Left ventricle myocardium inferior (tissue), 1 donor: Measurements from ENCODE around the gene LRP1B. TPM values are rescaled to one million over a fixed set of nuclear protein-coding genes. Genes with fewer than 3 reads are reported as not detected.

ENCODE experiments used
- DNase-seq: peaks from one replicate; pipeline ENCODE4 v3.0.0-alpha.2; 2020
- H3K27ac ChIP-seq: fragments of 200-600 bp; replicated peaks from 2 replicates; pipeline ENCODE4 v1.8.0; 2021
- H3K27me3 ChIP-seq: fragments of 200-600 bp; 2 replicates; pipeline ENCODE4 v1.8.0; 2021; ENCODE audit warnings: low read depth
- H3K36me3 ChIP-seq: fragments of 200-600 bp; 2 replicates; pipeline ENCODE4 v1.8.0; 2021
- H3K4me1 ChIP-seq: fragments of 200-600 bp; 2 replicates; pipeline ENCODE4 v1.8.0; 2021
- H3K4me3 ChIP-seq: fragments of 200-600 bp; 2 replicates; pipeline ENCODE4 v1.8.0; 2021; ENCODE audit warnings: mild to moderate bottlenecking, moderate library complexity
- H3K9me3 ChIP-seq: fragments of 200-600 bp; replicated peaks from 2 replicates; pipeline ENCODE4 v1.8.0; 2021
- intact Hi-C: fragments of 100-400 bp; cut with micrococcal nuclease; formaldehyde crosslinking; loops from one replicate; pipeline ENCODE4 v1.11.0; 2022
- total RNA-seq: library from RNA; stranded (reverse); fragmentation: NEBNext Ultra II Directional; extraction: Animal tissue kit (Norgen Biotek cat#: 25700); gene quantifications from one replicate; pipeline ENCODE4 v1.2.1, GENCODE V29; 2021
- TF ChIP-seq, protein P1 (sequence below): fragments of 200-600 bp; IDR thresholded peaks from 2 replicates; pipeline ENCODE4 v1.8.0; 2021; ENCODE audit warnings: antibody characterized with exemption, mild to moderate bottlenecking, borderline replicate concordance
- donor health status: DM: no; HTN: yes; CAD: no; lungs with severe emphysema.

Gene LRP1B
- total RNA-seq, 1 donor from 2014 or later = 0.08 TPM

DNA sequence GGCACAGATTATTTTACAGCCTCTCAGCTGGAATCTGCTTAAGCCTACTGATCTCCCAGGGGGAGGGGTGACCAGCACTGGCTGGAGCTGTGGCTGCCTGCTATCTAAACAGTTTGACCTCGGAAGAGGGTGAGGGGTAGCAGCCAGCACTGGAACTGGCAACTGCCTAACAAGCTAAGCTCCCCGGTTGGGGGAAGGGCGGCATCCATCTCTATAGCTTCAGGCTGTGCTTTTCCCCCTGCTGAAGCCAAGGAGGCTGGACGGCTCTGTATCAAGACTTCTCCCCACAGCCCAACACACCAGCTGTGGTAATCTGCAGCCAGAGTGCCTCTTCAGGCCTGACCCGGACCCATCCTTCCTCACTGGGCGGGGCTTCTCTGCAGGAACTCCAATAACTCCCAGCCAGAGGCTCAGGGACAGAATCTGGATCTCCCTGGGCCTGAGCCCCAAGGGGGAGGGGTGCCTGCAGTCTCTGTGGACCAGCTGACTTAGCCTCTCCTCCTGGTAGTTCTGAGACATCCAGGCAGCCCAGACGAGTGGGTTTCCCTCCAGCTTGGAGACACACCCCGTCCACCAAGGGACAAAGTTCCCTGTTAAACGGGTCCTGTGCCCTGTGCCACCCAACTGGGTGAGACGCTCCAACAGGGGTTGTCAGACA lies 560.2 kb downstream of the LRP1B start:
- DNase-seq = no peak
- intact Hi-C loops = no loop called here
- H3K4me3 ChIP-seq = no peak overlapping the region
- peaks cover 31% of the 10 kb centered on the region for H3K9me3 ChIP-seq
- H3K36me3 ChIP-seq = no peaks in the 10 kb centered on the region
- H3K27me3 ChIP-seq = no peaks in the 10 kb centered on the region
- H3K4me1 ChIP-seq = no peaks in the 10 kb centered on the region
- H3K27ac ChIP-seq = no peak overlapping the region
- TF ChIP-seq, protein P1, sequence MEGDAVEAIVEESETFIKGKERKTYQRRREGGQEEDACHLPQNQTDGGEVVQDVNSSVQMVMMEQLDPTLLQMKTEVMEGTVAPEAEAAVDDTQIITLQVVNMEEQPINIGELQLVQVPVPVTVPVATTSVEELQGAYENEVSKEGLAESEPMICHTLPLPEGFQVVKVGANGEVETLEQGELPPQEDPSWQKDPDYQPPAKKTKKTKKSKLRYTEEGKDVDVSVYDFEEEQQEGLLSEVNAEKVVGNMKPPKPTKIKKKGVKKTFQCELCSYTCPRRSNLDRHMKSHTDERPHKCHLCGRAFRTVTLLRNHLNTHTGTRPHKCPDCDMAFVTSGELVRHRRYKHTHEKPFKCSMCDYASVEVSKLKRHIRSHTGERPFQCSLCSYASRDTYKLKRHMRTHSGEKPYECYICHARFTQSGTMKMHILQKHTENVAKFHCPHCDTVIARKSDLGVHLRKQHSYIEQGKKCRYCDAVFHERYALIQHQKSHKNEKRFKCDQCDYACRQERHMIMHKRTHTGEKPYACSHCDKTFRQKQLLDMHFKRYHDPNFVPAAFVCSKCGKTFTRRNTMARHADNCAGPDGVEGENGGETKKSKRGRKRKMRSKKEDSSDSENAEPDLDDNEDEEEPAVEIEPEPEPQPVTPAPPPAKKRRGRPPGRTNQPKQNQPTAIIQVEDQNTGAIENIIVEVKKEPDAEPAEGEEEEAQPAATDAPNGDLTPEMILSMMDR = no peak

DNA sequence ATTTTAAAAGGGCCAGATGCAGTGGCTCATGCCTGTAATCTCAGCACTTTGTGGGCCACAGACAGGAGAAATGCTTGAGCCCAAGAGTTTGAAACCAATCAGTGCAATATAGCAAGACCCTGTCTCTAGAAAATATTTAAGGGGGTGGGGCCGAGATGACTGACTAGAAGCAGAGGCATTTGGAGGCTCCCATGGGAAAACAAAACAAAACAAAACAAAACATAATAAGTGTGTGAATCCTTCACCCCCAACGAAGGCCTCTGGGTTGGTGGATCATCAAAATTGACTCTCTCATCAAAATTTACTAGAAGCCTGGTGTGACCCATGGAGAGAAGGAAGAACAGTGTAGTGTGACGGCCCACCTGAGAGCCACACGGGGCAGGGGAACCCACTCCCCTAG lies 560.9 kb downstream of the LRP1B start:
- intact Hi-C loops = no loop called here
- Histone ChIP-seq H3K27ac (no peak overlapping the region), H3K4me3 (no peak overlapping the region), H3K27me3 (no peaks in the 10 kb centered on the region), H3K36me3 (no peaks in the 10 kb centered on the region), H3K4me1 (no peaks in the 10 kb centered on the region), H3K9me3 (peaks cover 24% of the 10 kb centered on the region)
- TF ChIP-seq, protein P1 = no peak
- no peak for DNase-seq

DNA sequence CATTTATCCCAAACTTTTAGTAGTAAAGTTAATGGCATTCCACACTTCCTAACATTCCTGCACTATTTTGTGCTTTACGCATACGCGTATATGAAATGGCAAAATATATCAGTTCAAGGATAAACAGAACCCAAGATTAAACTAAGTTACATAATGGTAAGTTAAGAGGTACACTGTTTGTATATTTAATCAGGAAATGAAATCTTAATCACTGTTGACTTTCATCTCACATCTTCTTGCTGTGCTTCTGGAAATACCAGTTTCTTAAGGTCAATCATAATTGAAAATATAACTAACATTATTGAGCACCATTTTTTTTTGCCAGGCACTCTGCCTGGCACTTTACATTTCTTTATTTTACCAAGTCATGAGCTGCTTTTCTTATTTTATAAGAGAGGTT lies 565.2 kb downstream of the LRP1B start:
- Histone ChIP-seq H3K27me3 (no peaks in the 10 kb centered on the region), H3K36me3 (no peaks in the 10 kb centered on the region), H3K27ac (no peak overlapping the region), H3K9me3 (no peaks in the 10 kb centered on the region), H3K4me1 (no peaks in the 10 kb centered on the region), H3K4me3 (no peak overlapping the region)
- DNase-seq = no peak
- intact Hi-C loops = no loop called here
- TF ChIP-seq, protein P1 = no peak

DNA sequence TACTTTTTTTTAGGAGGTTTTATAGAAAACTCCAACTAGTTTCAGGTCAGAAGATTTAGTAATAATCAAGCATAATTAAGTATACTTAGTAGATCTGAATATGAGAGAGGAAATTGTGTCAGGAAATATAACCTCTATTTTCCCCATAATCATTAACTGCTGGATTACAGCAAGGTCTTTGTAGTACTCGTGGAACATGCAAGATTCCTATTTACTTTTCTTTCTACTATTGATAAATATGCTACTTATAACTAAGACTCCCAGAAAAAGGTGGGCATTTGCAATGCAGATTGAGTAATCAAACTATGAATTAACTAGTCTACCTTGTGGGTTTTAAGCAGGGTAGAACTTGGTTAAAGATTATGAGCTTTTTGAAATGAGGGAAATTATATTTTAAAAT lies 570.1 kb downstream of the LRP1B start:
- no peak overlapping the region for H3K27ac ChIP-seq
- H3K4me1 ChIP-seq = no peaks in the 10 kb centered on the region
- intact Hi-C loops = no loop called here
- H3K9me3 ChIP-seq = no peaks in the 10 kb centered on the region
- no peaks in the 10 kb centered on the region for H3K27me3 ChIP-seq
- H3K36me3 ChIP-seq = no peaks in the 10 kb centered on the region
- no peak for DNase-seq
- H3K4me3 ChIP-seq = no peak overlapping the region
- TF ChIP-seq, protein P1 = no peak

DNA sequence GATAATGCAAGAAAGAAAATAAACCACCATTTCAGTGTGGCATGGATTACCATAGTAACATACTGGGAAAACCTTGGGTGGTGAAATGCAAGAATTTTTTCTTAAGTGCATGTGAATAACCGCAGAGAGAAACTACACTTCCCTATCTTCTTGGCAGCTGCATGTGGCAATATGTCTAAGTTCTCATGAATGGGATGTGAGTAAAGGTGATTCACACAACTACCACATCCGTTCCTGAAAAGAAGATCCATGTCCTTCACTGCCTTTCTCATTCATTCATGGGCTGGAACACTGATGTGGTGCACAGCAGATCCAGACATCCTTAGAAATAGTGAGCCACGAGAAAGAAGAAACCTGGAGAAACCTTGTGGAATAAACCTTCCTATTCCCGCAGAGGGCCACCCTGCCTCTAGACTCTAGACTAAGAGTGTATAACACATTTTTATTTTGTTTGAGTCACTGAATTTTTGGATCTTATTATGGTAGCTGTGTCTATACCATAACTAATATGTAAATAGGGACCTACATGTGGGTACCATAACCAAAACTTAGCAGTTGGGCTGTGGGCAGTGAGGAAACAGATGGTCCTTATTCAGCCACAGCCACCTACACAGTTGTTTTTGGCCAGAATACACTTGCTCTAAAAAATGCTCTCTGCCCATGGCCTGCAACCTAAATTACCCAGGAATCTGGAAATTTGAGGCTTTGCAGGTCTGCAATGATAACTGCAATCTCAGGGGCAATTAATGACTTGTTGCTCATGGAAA lies 573.3 kb downstream of the LRP1B start:
- no peaks in the 10 kb centered on the region for H3K27me3 ChIP-seq
- DNase-seq = no peak
- no peaks in the 10 kb centered on the region for H3K36me3 ChIP-seq
- H3K27ac ChIP-seq = no peak overlapping the region
- intact Hi-C loops = no loop called here
- no peak overlapping the region for H3K4me3 ChIP-seq
- TF ChIP-seq, protein P1 = no peak
- H3K9me3 ChIP-seq = no peaks in the 10 kb centered on the region
- H3K4me1 ChIP-seq = no peaks in the 10 kb centered on the region
